H1 (cell line): ENCODE data around the gene TTBK1. TPM values are rescaled to one million over a fixed set of nuclear protein-coding genes. Genes with fewer than 3 reads are reported as not detected.

Source experiments
- CTCF ChIA-PET: fragments of 300-600 bp; sonication (Branson Sonifier 250); formaldehyde crosslinking; loops from one replicate; lab custom pipeline; 2021; ENCODE audit not compliant: partially characterized antibody; lab: Charles Lee
- POLR2A ChIA-PET: fragments of 300-600 bp; sonication (Branson Sonifier 250); formaldehyde crosslinking; loops from one replicate; lab custom pipeline; 2021; ENCODE audit warnings: inconsistent platforms; ENCODE audit not compliant: partially characterized antibody; lab: Charles Lee
- DNase-seq, 2 experiments: peaks; one replicate each; pipeline versions ENCODE4 v3.0.0 to v3.0.0-alpha.2; 2010 to 2022; ENCODE audit warnings: low spot score in 2 of 2, low read depth in 1 of 2, mixed read lengths in 1 of 2
- FAIRE-seq: peaks from 2 replicates; lab custom pipeline; 2011; peaks lifted over from hg19 to GRCh38; lab: Jason Lieb, UNC
- H2AFZ ChIP-seq: 2 replicates; pipeline ENCODE4 v1.8.1; 2012; ENCODE audit warnings: low read length, inconsistent platforms
- H2AK5ac ChIP-seq: 2 replicates; pipeline ENCODE4 v1.6.1; 2013; ENCODE audit warnings: low read depth, low read length
- H2BK120ac ChIP-seq: replicated peaks from 2 replicates; pipeline ENCODE3; 2013; ENCODE audit warnings: low read depth, low read length, inconsistent platforms
- H2BK12ac ChIP-seq: 2 replicates; pipeline ENCODE4 v1.6.1; 2013; ENCODE audit warnings: low read depth, low read length
- H2BK15ac ChIP-seq: 2 replicates; pipeline ENCODE4 v1.6.1; 2013; ENCODE audit warnings: low read length
- H2BK20ac ChIP-seq: 2 replicates; pipeline ENCODE4 v1.6.1; 2013; ENCODE audit warnings: low read length
- H2BK5ac ChIP-seq: 2 replicates; pipeline ENCODE4 v1.6.1; 2013; ENCODE audit warnings: low read depth, low read length
- H3K14ac ChIP-seq: 2 replicates; pipeline ENCODE4 v1.6.1; 2013; ENCODE audit warnings: inconsistent platforms; ENCODE audit not compliant: insufficient read length
- H3K18ac ChIP-seq: 2 replicates; pipeline ENCODE4 v1.6.1; 2013; ENCODE audit warnings: low read length; ENCODE audit errors: extremely low read depth
- H3K23ac ChIP-seq: 2 replicates; pipeline ENCODE4 v1.6.1; 2013; ENCODE audit warnings: inconsistent platforms; ENCODE audit not compliant: insufficient read length
- H3K23me2 ChIP-seq: 2 replicates; pipeline ENCODE4 v1.6.1; 2013; ENCODE audit warnings: low read depth, low read length
- H3K27ac ChIP-seq: 2 replicates; pipeline ENCODE4 v1.6.1; 2011; ENCODE audit warnings: low read depth, low read length, inconsistent platforms
- H3K27me3 ChIP-seq, 4 experiments: replicated peaks in 1 of 4; 1 replicate in 1 of 4; 2 replicates in 3 of 4; pipeline versions ENCODE4 v1.6.1 to v1.8.1; 2011 to 2013; ENCODE audit warnings: low read length in 3 of 4, mild to moderate bottlenecking in 3 of 4, inconsistent platforms in 2 of 4, mixed read lengths in 2 of 4, moderate library complexity in 1 of 4; ENCODE audit not compliant: control insufficient read depth in 3 of 4, insufficient read depth in 3 of 4; ENCODE audit errors: extremely low read depth in 1 of 4
- H3K36me3 ChIP-seq, 4 experiments: 2 replicates each; pipeline versions ENCODE4 v1.6.1 to v1.8.1; 2011 to 2013; ENCODE audit warnings: mild to moderate bottlenecking in 4 of 4, low read length in 3 of 4, moderate library complexity in 2 of 4, control low read depth in 1 of 4, inconsistent platforms in 1 of 4; ENCODE audit not compliant: insufficient read depth in 4 of 4, control insufficient read depth in 2 of 4
- H3K4ac ChIP-seq: replicated peaks from 2 replicates; pipeline ENCODE3; 2013; ENCODE audit warnings: low read length, low read depth, mixed read lengths, inconsistent platforms; ENCODE audit not compliant: insufficient read length
- H3K4me1 ChIP-seq, 4 experiments: replicated peaks in 1 of 4; 1 replicate in 1 of 4; 2 replicates in 3 of 4; pipeline versions ENCODE4 v1.6.1 to v1.8.1; 2011 to 2013; ENCODE audit warnings: low read length in 3 of 4, inconsistent platforms in 2 of 4, mixed read lengths in 1 of 4; ENCODE audit not compliant: insufficient read depth in 4 of 4, control insufficient read depth in 3 of 4
- H3K4me2 ChIP-seq, 2 experiments: 2 replicates each; pipeline versions ENCODE4 v1.6.1 to v1.8.1; 2011 to 2013; ENCODE audit warnings: low read depth in 2 of 2, low read length in 2 of 2, control low read depth in 1 of 2, inconsistent platforms in 1 of 2, mild to moderate bottlenecking in 1 of 2; ENCODE audit not compliant: insufficient read depth in 1 of 2
- H3K4me3 ChIP-seq, 4 experiments: fragments of 200-600, 300-600 bp in 1 of 4; sonication (generic), shearing (Covaris generic), sonication (Bioruptor Twin) in 1 of 4; 2 replicates each; pipeline versions ENCODE4 v1.5.1 to v1.8.1; 2011 to 2016; ENCODE audit warnings: low read length in 4 of 4, low read depth in 3 of 4, control low read depth in 2 of 4, inconsistent platforms in 2 of 4, mild to moderate bottlenecking in 2 of 4, mixed read lengths in 1 of 4, moderate library complexity in 1 of 4; ENCODE audit not compliant: insufficient read depth in 2 of 4; ENCODE audit errors: extremely low read depth in 1 of 4
- H3K56ac ChIP-seq: replicated peaks from 2 replicates; pipeline ENCODE3; 2013; ENCODE audit warnings: low read depth, mild to moderate bottlenecking, mixed read lengths, low read length, inconsistent platforms; ENCODE audit not compliant: insufficient read length
- H3K79me1 ChIP-seq: 2 replicates; pipeline ENCODE4 v1.6.1; 2013; ENCODE audit warnings: low read depth, low read length, control low read depth
- H3K79me2 ChIP-seq, 2 experiments: 2 replicates each; pipeline versions ENCODE4 v1.6.1 to v1.8.1; 2012 to 2013; ENCODE audit warnings: low read length in 2 of 2, mild to moderate bottlenecking in 2 of 2, inconsistent platforms in 1 of 2; ENCODE audit not compliant: insufficient read depth in 2 of 2, control insufficient read depth in 1 of 2
- H3K9ac ChIP-seq, 4 experiments: replicated peaks in 1 of 4; 1 replicate in 1 of 4; 2 replicates in 3 of 4; pipeline versions ENCODE4 v1.6.1 to v1.8.1; 2011 to 2013; ENCODE audit warnings: low read depth in 3 of 4, low read length in 3 of 4, control low read depth in 2 of 4, mild to moderate bottlenecking in 2 of 4, moderate library complexity in 2 of 4, inconsistent platforms in 1 of 4; ENCODE audit errors: extremely low read depth in 1 of 4
- H3K9me3 ChIP-seq, 2 experiments: 2 replicates each; pipeline versions ENCODE4 v1.6.1 to v1.8.1; 2012 to 2013; ENCODE audit warnings: mild to moderate bottlenecking in 2 of 2, moderate library complexity in 2 of 2, control low read depth in 1 of 2, inconsistent platforms in 1 of 2, low read depth in 1 of 2, low read length in 1 of 2, mixed read lengths in 1 of 2; ENCODE audit not compliant: insufficient read depth in 2 of 2
- H4K20me1 ChIP-seq, 2 experiments: replicated peaks in 1 of 2; 2 replicates each; pipeline versions ENCODE3 to v1.8.1; 2011 to 2013; ENCODE audit warnings: inconsistent platforms in 2 of 2, low read length in 2 of 2, mild to moderate bottlenecking in 1 of 2; ENCODE audit not compliant: insufficient read depth in 2 of 2, control insufficient read depth in 1 of 2
- H4K5ac ChIP-seq: 2 replicates; pipeline ENCODE4 v1.6.1; 2013; ENCODE audit warnings: low read length, low read depth, mixed read lengths, inconsistent platforms; ENCODE audit not compliant: insufficient read length
- H4K8ac ChIP-seq: 2 replicates; pipeline ENCODE4 v1.8.0; 2013; ENCODE audit warnings: mild to moderate bottlenecking, moderate library complexity, low read length, inconsistent platforms; ENCODE audit not compliant: insufficient read depth; ENCODE audit errors: extremely low read depth
- H4K91ac ChIP-seq: replicated peaks from 2 replicates; pipeline ENCODE3; 2013; ENCODE audit warnings: low read length, mixed read lengths, inconsistent platforms; ENCODE audit not compliant: insufficient read length
- HDAC6 ChIP-seq: IDR thresholded peaks from one replicate; pipeline ENCODE4 v1.7.1; 2012; ENCODE audit warnings: low read depth, mild to moderate bottlenecking, inconsistent platforms, low read length, moderate library complexity
- RAD21 ChIP-seq, 2 experiments: IDR thresholded peaks in 1 of 2; conservative IDR thresholded peaks in 1 of 2; 2 replicates each; pipeline ENCODE4 v1.6.1; 2011; ENCODE audit warnings: low read depth in 2 of 2, low read length in 2 of 2, improper control_type of control experiment in 1 of 2, inconsistent platforms in 1 of 2, mild to moderate bottlenecking in 1 of 2, moderate library complexity in 1 of 2
- TCF12 ChIP-seq: IDR thresholded peaks from 2 replicates; pipeline ENCODE4 v1.6.1; 2011; ENCODE audit warnings: low read depth, mild to moderate bottlenecking, low read length
- WGBS, 2 experiments: shearing (Covaris generic) in 1 of 2; methylation state at CpG; one replicate each; pipeline versions ENCODE4 v1.1.6 to v1.1.7; 2013 to 2015; ENCODE audit warnings: low lambda C conversion rate in 2 of 2, mixed read lengths in 2 of 2, inconsistent platforms in 1 of 2, low coverage in 1 of 2, missing lambda C conversion rate in 1 of 2; ENCODE audit not compliant: insufficient replicate concordance in 2 of 2, insufficient coverage in 1 of 2, insufficient read length in 1 of 2; ENCODE audit errors: extremely low coverage in 1 of 2, missing lambda C conversion rate in 1 of 2; 5-methylcytosine and 5-hydroxymethylcytosine counted together
- polyA plus RNA-seq, 7 experiments: library from polyadenylated mRNA; depleted of rRNA in 3 of 7; stranded (reverse) in 5 of 7; unstranded in 2 of 7; fragments of >200 nt in 5 of 7; fragments of 200-250 nt in 2 of 7; gene quantifications; 1 replicate in 5 of 7; 2 replicates in 1 of 7; 4 replicates in 1 of 7; pipeline versions ENCODE4 v1.2.1 to v1.2.3, GENCODE V29; 2011 to 2013; ENCODE audit warnings: missing spikeins in 2 of 7, mixed read lengths in 2 of 7
- total RNA-seq: library from RNA; stranded (reverse); fragmentation: NEBNext Ultra II Directional; extraction: Animal tissue kit (Norgen Biotek cat#: 25700); gene quantifications from 2 replicates; pipeline ENCODE4 v1.2.1, GENCODE V29; 2021
- TF ChIP-seq, protein P1 (sequence below), 3 experiments: IDR thresholded peaks; 1 replicate in 2 of 3; 2 replicates in 1 of 3; pipeline versions ENCODE4 v1.5.1 to v1.6.1; 2011; ENCODE audit warnings: low read length in 3 of 3, mild to moderate bottlenecking in 3 of 3, inconsistent platforms in 2 of 3, low read depth in 1 of 3, moderate library complexity in 1 of 3; ENCODE audit not compliant: insufficient read depth in 1 of 3; ENCODE audit errors: control extremely low read depth in 1 of 3

Gene TTBK1
- total and polyA plus RNA-seq, 2 of the 8 experiments (the other 6 are each of a cell fraction or from before 2014, with no cell fraction given), result 0.53 to 1.6 TPM

DNA sequence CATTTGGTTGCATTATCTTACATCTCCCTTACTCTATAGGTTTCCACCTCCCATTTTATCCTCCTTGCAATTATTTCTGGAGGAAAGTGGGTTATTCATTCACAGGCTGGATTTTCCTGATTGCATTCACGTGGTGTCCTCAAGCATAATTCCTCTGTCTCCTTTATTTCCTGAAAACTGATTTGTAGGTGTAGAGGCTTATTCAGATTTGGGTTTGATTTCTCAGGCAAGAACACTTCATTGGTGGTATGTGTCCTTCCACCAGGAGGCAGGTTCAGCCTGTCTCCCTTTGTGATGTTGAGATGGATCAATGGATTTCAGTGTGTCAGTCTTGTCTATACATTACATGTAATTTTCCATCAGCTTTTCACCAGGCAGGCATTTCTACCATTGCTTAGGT is 31.3 kb upstream of the TTBK1 start:
- H3K23me2 ChIP-seq, result no peaks in the 10 kb centered on the region
- H3K14ac ChIP-seq, result no peak overlapping the region
- H3K79me1 ChIP-seq, result no peaks in the 10 kb centered on the region
- H3K4me1 ChIP-seq, result no peaks in the 10 kb centered on the region; a peak in 1 of 7 replicates
- ChIA-PET POLR2A (interaction anchor here (1.1 to 1.2 kb wide), 2 partner anchors 38 to 41 kb away, joined by 3 to 5 read pairs; no protein-coding TSS in a partner anchor), CTCF (interaction anchor here (1.0 to 4.9 kb wide), 5 partner anchors 11 to 123 kb away, joined by 3 to 33 read pairs (median 6); partner anchors contain the start of gene DNPH1)
- no peaks in the 10 kb centered on the region for H3K27me3 ChIP-seq
- no peaks in the 10 kb centered on the region for H3K9me3 ChIP-seq
- WGBS, 2 experiments, result 73% methylated on average over 1 of the region's 1 CpG; no CpG with 5 or more reads in 1 of the 2 experiments
- H4K8ac ChIP-seq, result no peak overlapping the region
- H3K18ac ChIP-seq, result no peak overlapping the region
- H2BK15ac ChIP-seq, result no peak overlapping the region
- no peak overlapping the region for H2BK5ac ChIP-seq
- no peak overlapping the region for H3K4ac ChIP-seq
- H3K56ac ChIP-seq, result no peak overlapping the region
- H2AK5ac ChIP-seq, result no peak overlapping the region
- no peaks in the 10 kb centered on the region for H3K79me2 ChIP-seq
- no peak overlapping the region for H3K4me2 ChIP-seq
- no peak overlapping the region for H3K23ac ChIP-seq
- no peak overlapping the region for H2AFZ ChIP-seq
- H3K4me3 ChIP-seq, result no peak overlapping the region
- no peak overlapping the region for H2BK120ac ChIP-seq
- no peaks in the 10 kb centered on the region for H4K20me1 ChIP-seq
- no peak overlapping the region for H2BK20ac ChIP-seq
- no peak overlapping the region for H2BK12ac ChIP-seq
- H4K91ac ChIP-seq, result no peak overlapping the region
- H3K36me3 ChIP-seq, result no peaks in the 10 kb centered on the region
- DNase-seq, result no peak
- no peak overlapping the region for H4K5ac ChIP-seq
- FAIRE-seq, result no peak
- H3K27ac ChIP-seq, result no peak overlapping the region
- TF ChIP-seq, protein P1, sequence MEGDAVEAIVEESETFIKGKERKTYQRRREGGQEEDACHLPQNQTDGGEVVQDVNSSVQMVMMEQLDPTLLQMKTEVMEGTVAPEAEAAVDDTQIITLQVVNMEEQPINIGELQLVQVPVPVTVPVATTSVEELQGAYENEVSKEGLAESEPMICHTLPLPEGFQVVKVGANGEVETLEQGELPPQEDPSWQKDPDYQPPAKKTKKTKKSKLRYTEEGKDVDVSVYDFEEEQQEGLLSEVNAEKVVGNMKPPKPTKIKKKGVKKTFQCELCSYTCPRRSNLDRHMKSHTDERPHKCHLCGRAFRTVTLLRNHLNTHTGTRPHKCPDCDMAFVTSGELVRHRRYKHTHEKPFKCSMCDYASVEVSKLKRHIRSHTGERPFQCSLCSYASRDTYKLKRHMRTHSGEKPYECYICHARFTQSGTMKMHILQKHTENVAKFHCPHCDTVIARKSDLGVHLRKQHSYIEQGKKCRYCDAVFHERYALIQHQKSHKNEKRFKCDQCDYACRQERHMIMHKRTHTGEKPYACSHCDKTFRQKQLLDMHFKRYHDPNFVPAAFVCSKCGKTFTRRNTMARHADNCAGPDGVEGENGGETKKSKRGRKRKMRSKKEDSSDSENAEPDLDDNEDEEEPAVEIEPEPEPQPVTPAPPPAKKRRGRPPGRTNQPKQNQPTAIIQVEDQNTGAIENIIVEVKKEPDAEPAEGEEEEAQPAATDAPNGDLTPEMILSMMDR (IDR thresholded peaks at IDR 0.05; ENCODE audit: control extremely low read depth in 1 of 3, insufficient read depth in 1 of 3, low read depth in 1 of 3, low read length in 3 of 3), result peak in 1 of 3 experiments; percentile 43; a peak in 1 of 4 replicates
- no peak for TF ChIP-seq TCF12
- peak; percentile 27 to 42; a peak in 2 of 4 replicates for TF ChIP-seq RAD21 (IDR thresholded peaks at IDR 0.05 in 1 of 2, conservative IDR thresholded peaks at IDR 0.05 in 1 of 2; ENCODE audit: low read depth in 2 of 2, low read length in 2 of 2)
- TF ChIP-seq HDAC6, result no peak
- TF ChIP-seq, all 59 proteins: peak for 2
- no peak overlapping the region for H3K9ac ChIP-seq
